K562 (cell line): ENCODE data around the gene HPCAL1. TPM values are rescaled to one million over a fixed set of nuclear protein-coding genes. Genes with fewer than 3 reads are reported as not detected.

ENCODE experiments used
- ATAC-seq: fragments of 200-7000 bp; cut with Tn5 transposase; 3 replicates; pipeline ENCODE4 v1.9.1; 2020; ENCODE audit warnings: moderate library complexity
- BruUV-seq: library from RNA; stranded (reverse); fragments of 400-500 nt; replicated peaks from 2 replicates; lab custom pipeline; 2021; lab: Mats Ljungman, UMichigan
- CTCF ChIA-PET: fragments of 300-600 bp; formaldehyde crosslinking; extraction: SDS; loops from one replicate; lab custom pipeline; 2021; ENCODE audit warnings: low intra/inter-chr PET ratio; lab: Yijun Ruan, JAX
- POLR2A ChIA-PET: fragments of 300-600, 350-650 bp; sonication (Branson Sonifier 250); formaldehyde crosslinking; extraction: SDS; loops from one replicate; lab custom pipeline; 2021; ENCODE audit warnings: antibody characterized with exemption, inconsistent platforms; lab: Yijun Ruan, JAX
- DNase-seq, 4 experiments: peaks; one replicate each; pipeline versions ENCODE4 v3.0.0 to v3.0.0-alpha.2; 2011 to 2018; ENCODE audit warnings: low spot score in 3 of 4, mixed read lengths in 3 of 4; ENCODE audit errors: extremely low read depth in 1 of 4
- FAIRE-seq: peaks from 2 replicates; lab custom pipeline; 2011; peaks lifted over from hg19 to GRCh38; lab: Jason Lieb, UNC
- H2AFZ ChIP-seq: 2 replicates; pipeline ENCODE4 v1.6.0; 2011; ENCODE audit warnings: low read depth, low read length, control low read depth, inconsistent platforms
- H3K27ac ChIP-seq: fragments of 200-600 bp; 3 replicates; pipeline ENCODE4 v1.8.0; 2011; ENCODE audit warnings: low read depth, mild to moderate bottlenecking, control low read depth, inconsistent platforms, low read length, moderate library complexity, mixed read lengths; ENCODE audit errors: extremely low read depth
- H3K27me3 ChIP-seq, 2 experiments: fragments of 300-600 bp in 1 of 2; 2 replicates in 1 of 2; 3 replicates in 1 of 2; pipeline versions ENCODE4 v1.6.0 to v1.8.0; 2011; ENCODE audit warnings: inconsistent platforms in 2 of 2, low read length in 2 of 2, mild to moderate bottlenecking in 1 of 2, mixed read lengths in 1 of 2, moderate library complexity in 1 of 2; ENCODE audit not compliant: control insufficient read depth in 2 of 2, insufficient read depth in 2 of 2
- H3K36me3 ChIP-seq: fragments of 300-600 bp; 3 replicates; pipeline ENCODE4 v1.8.0; 2011; ENCODE audit warnings: mild to moderate bottlenecking, low read length, inconsistent platforms; ENCODE audit not compliant: control insufficient read depth, insufficient read depth
- H3K4me1 ChIP-seq, 2 experiments: fragments of 200-600 bp in 1 of 2; replicated peaks in 1 of 2; 2 replicates in 1 of 2; 3 replicates in 1 of 2; pipeline versions ENCODE4 v1.5.1 to v1.8.0; 2011; ENCODE audit warnings: inconsistent platforms in 2 of 2, low read length in 2 of 2, mild to moderate bottlenecking in 1 of 2, mixed read lengths in 1 of 2, moderate library complexity in 1 of 2; ENCODE audit not compliant: control insufficient read depth in 2 of 2, insufficient read depth in 2 of 2
- H3K4me2 ChIP-seq: 2 replicates; pipeline ENCODE4 v1.6.1; 2011; ENCODE audit warnings: low read length, control low read depth, inconsistent platforms, mixed read lengths; ENCODE audit not compliant: insufficient read depth
- H3K4me3 ChIP-seq: fragments of 200-600 bp; sonication (generic), shearing (Covaris generic); 2 replicates; pipeline ENCODE4 v1.5.1; 2016; ENCODE audit warnings: control low read depth, inconsistent platforms
- H3K79me2 ChIP-seq: fragments of 200-600 bp; 3 replicates; pipeline ENCODE4 v1.8.0; 2011; ENCODE audit warnings: low read length, inconsistent platforms; ENCODE audit not compliant: control insufficient read depth, insufficient read depth
- H3K9ac ChIP-seq, 2 experiments: 2 replicates each; pipeline versions ENCODE4 v1.6.0 to v1.6.1; 2011; ENCODE audit warnings: low read depth in 2 of 2, low read length in 2 of 2, control low read depth in 1 of 2, inconsistent platforms in 1 of 2, mild to moderate bottlenecking in 1 of 2, mixed read lengths in 1 of 2; ENCODE audit not compliant: insufficient read depth in 1 of 2
- H3K9me1 ChIP-seq: one replicate; pipeline ENCODE4 v1.6.0; 2011; ENCODE audit warnings: inconsistent platforms, mild to moderate bottlenecking, low read length, moderate library complexity; ENCODE audit not compliant: control insufficient read depth, insufficient read depth
- H3K9me3 ChIP-seq: replicated peaks from 2 replicates; pipeline ENCODE4 v1.5.1; 2011; ENCODE audit warnings: low read depth, low read length, inconsistent platforms; ENCODE audit not compliant: control insufficient read depth, insufficient read depth
- H4K20me1 ChIP-seq: replicated peaks from 2 replicates; pipeline ENCODE4 v1.6.1; 2011; ENCODE audit warnings: low read length, inconsistent platforms, mixed read lengths; ENCODE audit not compliant: control insufficient read depth, insufficient read depth
- DNMT1 ChIP-seq: fragments of 450-650 bp; IDR thresholded peaks from 2 replicates; pipeline ENCODE4 v1.6.1; 2016; ENCODE audit warnings: antibody characterized with exemption, mild to moderate bottlenecking
- RBFOX2 ChIP-seq: fragments of 200-400 bp; formaldehyde crosslinking; IDR thresholded peaks from 2 replicates; pipeline ENCODE4 v1.6.1; 2017; ENCODE audit warnings: low read depth, mild to moderate bottlenecking, low read length, moderate library complexity
- U2AF1 ChIP-seq: fragments of 200-400 bp; formaldehyde crosslinking; optimal IDR thresholded peaks from 2 replicates; pipeline ENCODE3; 2017; ENCODE audit warnings: mild to moderate bottlenecking, low read depth, low read length, moderate library complexity
- XRCC4 ChIP-seq: IDR thresholded peaks from one replicate; pipeline ENCODE4 v1.6.1; 2011; ENCODE audit not compliant: insufficient read depth, insufficient read length; ENCODE audit errors: extremely low read depth
- WGBS: fragments of 100-300 bp; shearing (Covaris generic); methylation state at CpG from one replicate; pipeline ENCODE4 v1.1.6; 2016; ENCODE audit warnings: low coverage, mixed read lengths; ENCODE audit not compliant: insufficient coverage; ENCODE audit errors: missing lambda C conversion rate; 5-methylcytosine and 5-hydroxymethylcytosine counted together
- in situ Hi-C: fragments of 300-500 bp; cut with MboI; formaldehyde crosslinking; loops from 4 replicates; pipeline ENCODE4 v1.15.0; 2018; ENCODE audit warnings: inconsistent platforms, mixed read lengths
- intact Hi-C: fragments of 100-400 bp; cut with micrococcal nuclease; formaldehyde crosslinking; loops from 2 replicates; pipeline ENCODE4 v1.14.2; 2022
- polyA plus RNA-seq, 8 experiments: library from polyadenylated mRNA; depleted of rRNA in 4 of 8; stranded (reverse) in 5 of 8; unstranded in 3 of 8; fragments of >200 nt; fragmentation: Nextera tagmentation in 2 of 8; fragmentation: Illumina TruSeq in 1 of 8; extraction: Ambion mirVana in 2 of 8; extraction: Trizol in 1 of 8; gene quantifications; 2 replicates each; pipeline versions ENCODE4 v1.2.1 to v1.2.3, GENCODE V29; 2011 to 2014; ENCODE audit warnings: inconsistent platforms in 1 of 8, missing spikeins in 1 of 8
- total RNA-seq, 7 experiments: library from RNA; depleted of rRNA in 6 of 7; stranded (reverse); fragments of >200 nt in 6 of 7; fragmentation: Illumina TruSeq in 2 of 7; extraction: Trizol in 2 of 7; gene quantifications; 2 replicates each; pipeline versions ENCODE4 v1.2.1 to v1.2.3, GENCODE V29; 2011 to 2021; ENCODE audit warnings: low replicate concordance in 1 of 7
- TF ChIP-seq, protein P1 (sequence below): fragments of 450-650 bp; IDR thresholded peaks from 2 replicates; pipeline ENCODE4 v1.6.1; 2016
- TF ChIP-seq, protein P2 (sequence below): fragments of 250-450 bp; sonication (Bioruptor Pico); IDR thresholded peaks from 2 replicates; pipeline ENCODE4 v1.4.0; 2020; ENCODE audit warnings: mild to moderate bottlenecking, moderate library complexity
- TF ChIP-seq, protein P3 (sequence below): fragments of 150-350 bp; IDR thresholded peaks from 2 replicates; pipeline ENCODE4 v1.6.1; 2014; ENCODE audit warnings: low read depth, mild to moderate bottlenecking, low read length, borderline replicate concordance
- TF ChIP-seq, protein P4 (sequence below): fragments of 250-450 bp; sonication (Bioruptor Pico); IDR thresholded peaks from 2 replicates; pipeline ENCODE4 v1.4.0; 2020; ENCODE audit warnings: borderline replicate concordance

The HPCAL1 gene
- total and polyA plus RNA-seq, 9 of the 15 experiments (the other 6 are each of a cell fraction or from before 2014, with no cell fraction given) = 2.7 to 65.5 (median 23.9) TPM

DNA sequence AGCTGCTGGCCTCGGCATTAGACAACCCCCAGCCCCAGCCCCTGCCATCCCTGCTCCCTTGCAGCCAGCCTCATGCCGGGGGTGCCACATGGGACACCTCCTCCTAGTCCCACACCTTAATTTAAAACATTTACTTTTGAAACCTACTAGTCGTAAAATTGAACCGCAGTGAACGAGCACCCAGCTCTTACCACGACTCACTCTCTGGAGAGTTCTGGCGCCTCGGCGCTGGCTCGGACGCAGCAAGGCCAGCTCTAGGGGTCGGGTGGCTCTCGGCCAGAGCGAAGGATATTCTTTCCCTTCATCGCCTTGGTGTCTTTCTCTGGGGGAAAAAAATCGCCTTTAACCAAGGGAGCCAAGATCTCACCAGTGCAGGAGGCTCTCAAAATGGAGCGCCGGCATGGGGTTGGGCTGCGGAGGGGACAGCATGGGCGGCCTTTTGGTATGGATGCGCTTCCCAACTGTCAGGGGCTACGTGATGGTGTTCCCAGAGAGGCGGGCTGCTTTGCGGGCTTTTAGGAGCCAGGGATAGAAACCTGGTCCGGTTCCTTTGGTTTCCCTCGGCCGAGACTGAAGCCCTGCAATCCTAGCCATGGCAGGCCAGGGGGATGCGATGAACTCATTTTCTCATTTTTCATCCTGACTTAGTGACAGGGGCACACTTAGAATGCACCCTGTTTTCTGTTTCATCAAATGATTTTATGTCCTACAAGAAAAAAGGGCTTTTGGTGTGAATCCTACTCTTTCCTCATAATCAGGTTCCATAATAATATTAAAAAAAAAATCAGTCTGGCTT is 2.0 kb downstream of the HPCAL1 start (continued):
- no peak for TF ChIP-seq DNMT1
- TF ChIP-seq RBFOX2 = peak; percentile 31; the same call in 1 of the 2 replicates
- TF ChIP-seq, protein P1, sequence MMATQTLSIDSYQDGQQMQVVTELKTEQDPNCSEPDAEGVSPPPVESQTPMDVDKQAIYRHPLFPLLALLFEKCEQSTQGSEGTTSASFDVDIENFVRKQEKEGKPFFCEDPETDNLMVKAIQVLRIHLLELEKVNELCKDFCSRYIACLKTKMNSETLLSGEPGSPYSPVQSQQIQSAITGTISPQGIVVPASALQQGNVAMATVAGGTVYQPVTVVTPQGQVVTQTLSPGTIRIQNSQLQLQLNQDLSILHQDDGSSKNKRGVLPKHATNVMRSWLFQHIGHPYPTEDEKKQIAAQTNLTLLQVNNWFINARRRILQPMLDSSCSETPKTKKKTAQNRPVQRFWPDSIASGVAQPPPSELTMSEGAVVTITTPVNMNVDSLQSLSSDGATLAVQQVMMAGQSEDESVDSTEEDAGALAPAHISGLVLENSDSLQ = 0 out of 2 replicates have a peak, but pooled peaks have one; percentile 7

DNA sequence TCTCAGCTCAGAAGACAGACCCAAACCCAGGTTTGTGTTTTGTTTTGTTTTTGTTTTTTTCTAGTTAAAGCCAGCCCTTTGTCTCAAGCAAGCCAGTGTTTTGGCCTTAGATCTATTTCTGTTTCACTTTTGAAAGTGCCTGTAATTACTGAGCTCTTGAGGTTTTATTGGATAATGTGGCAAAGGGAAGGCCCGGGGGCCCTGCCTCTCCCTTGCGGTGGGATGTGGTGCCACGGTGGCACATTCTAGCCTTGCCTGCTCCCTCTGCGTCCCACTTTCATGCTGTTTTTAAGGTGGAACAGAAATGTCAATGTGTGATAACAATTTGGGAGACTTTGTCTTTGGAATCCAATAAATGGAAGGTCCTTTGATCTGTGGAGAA is 2.5 kb downstream of the HPCAL1 start:
- Histone ChIP-seq H3K9me3 (no peaks in the 10 kb centered on the region), H3K4me1 (peaks cover 49 to 56% of the 10 kb centered on the region in 2 experiments), H3K4me3 (no peak overlapping the region), H3K36me3 (no peaks in the 10 kb centered on the region), H3K27ac (no peak overlapping the region), H3K4me2 (no peak overlapping the region), H3K9ac (no peak overlapping the region), H3K27me3 (no peaks in the 10 kb centered on the region), H4K20me1 (peaks cover 11% of the 10 kb centered on the region; the same call in 1 of the 2 replicates), H3K79me2 (peaks cover 75% of the 10 kb centered on the region), H3K9me1 (peaks cover 4% of the 10 kb centered on the region), H2AFZ (no peak overlapping the region)
- FAIRE-seq (no peak), DNase-seq (no peak), ATAC-seq (no peak)
- WGBS = 90% methylated on average over 4 of the region's 4 CpGs
- ChIA-PET CTCF (interaction anchor here (0.5 kb wide), 1 partner anchor 12 kb away, joined by 3 read pairs; no protein-coding TSS in a partner anchor), POLR2A (interaction anchor here (0.7 kb wide), 1 partner anchor 33 kb away, joined by 4 read pairs; no protein-coding TSS in a partner anchor)
- intact Hi-C loops (loop anchor here (10.0 kb wide), 1 partner anchor 70 kb away; no protein-coding TSS in a partner anchor), in situ Hi-C loops (no loop called here)
- BruUV-seq = no TSS peak
- TF ChIP-seq, protein P2, sequence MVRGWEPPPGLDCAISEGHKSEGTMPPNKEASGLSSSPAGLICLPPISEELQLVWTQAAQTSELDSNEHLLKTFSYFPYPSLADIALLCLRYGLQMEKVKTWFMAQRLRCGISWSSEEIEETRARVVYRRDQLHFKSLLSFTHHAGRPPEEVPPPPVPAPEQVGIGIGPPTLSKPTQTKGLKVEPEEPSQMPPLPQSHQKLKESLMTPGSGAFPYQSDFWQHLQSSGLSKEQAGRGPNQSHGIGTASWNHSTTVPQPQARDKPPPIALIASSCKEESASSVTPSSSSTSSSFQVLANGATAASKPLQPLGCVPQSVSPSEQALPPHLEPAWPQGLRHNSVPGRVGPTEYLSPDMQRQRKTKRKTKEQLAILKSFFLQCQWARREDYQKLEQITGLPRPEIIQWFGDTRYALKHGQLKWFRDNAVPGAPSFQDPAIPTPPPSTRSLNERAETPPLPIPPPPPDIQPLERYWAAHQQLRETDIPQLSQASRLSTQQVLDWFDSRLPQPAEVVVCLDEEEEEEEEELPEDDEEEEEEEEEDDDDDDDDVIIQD = no peak
- TF ChIP-seq, protein P3, sequence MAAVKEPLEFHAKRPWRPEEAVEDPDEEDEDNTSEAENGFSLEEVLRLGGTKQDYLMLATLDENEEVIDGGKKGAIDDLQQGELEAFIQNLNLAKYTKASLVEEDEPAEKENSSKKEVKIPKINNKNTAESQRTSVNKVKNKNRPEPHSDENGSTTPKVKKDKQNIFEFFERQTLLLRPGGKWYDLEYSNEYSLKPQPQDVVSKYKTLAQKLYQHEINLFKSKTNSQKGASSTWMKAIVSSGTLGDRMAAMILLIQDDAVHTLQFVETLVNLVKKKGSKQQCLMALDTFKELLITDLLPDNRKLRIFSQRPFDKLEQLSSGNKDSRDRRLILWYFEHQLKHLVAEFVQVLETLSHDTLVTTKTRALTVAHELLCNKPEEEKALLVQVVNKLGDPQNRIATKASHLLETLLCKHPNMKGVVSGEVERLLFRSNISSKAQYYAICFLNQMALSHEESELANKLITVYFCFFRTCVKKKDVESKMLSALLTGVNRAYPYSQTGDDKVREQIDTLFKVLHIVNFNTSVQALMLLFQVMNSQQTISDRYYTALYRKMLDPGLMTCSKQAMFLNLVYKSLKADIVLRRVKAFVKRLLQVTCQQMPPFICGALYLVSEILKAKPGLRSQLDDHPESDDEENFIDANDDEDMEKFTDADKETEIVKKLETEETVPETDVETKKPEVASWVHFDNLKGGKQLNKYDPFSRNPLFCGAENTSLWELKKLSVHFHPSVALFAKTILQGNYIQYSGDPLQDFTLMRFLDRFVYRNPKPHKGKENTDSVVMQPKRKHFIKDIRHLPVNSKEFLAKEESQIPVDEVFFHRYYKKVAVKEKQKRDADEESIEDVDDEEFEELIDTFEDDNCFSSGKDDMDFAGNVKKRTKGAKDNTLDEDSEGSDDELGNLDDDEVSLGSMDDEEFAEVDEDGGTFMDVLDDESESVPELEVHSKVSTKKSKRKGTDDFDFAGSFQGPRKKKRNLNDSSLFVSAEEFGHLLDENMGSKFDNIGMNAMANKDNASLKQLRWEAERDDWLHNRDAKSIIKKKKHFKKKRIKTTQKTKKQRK = no peak
- TF ChIP-seq XRCC4 (no peak), U2AF1 (no peak)
- TF ChIP-seq, protein P4, sequence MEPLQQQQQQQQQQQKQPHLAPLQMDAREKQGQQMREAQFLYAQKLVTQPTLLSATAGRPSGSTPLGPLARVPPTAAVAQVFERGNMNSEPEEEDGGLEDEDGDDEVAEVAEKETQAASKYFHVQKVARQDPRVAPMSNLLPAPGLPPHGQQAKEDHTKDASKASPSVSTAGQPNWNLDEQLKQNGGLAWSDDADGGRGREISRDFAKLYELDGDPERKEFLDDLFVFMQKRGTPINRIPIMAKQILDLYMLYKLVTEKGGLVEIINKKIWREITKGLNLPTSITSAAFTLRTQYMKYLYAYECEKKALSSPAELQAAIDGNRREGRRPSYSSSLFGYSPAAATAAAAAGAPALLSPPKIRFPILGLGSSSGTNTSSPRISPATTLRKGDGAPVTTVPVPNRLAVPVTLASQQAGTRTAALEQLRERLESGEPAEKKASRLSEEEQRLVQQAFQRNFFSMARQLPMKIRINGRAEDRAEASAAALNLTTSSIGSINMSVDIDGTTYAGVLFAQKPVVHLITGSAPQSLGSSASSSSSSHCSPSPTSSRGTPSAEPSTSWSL (CRISPR knock-in tag) = no peak
